CD4-positive, alpha-beta memory T cell (primary cell): ENCODE data around the gene ASPHD2. TPM values are rescaled to one million over a fixed set of nuclear protein-coding genes. Genes with fewer than 3 reads are reported as not detected.
A peak's percentile ranks its signal among the peaks of the same experiment; 100 is the strongest.

ENCODE experiments used
- CTCF ChIA-PET: fragments of 350-600 bp; sonication (Branson Sonifier 250); formaldehyde crosslinking; loops from one replicate; lab custom pipeline; 2021; ENCODE audit warnings: inconsistent platforms; ENCODE audit not compliant: partially characterized antibody; lab: Charles Lee
- POLR2A ChIA-PET: fragments of 350-600 bp; sonication (Branson Sonifier 250); formaldehyde crosslinking; loops from one replicate; lab custom pipeline; 2021; ENCODE audit not compliant: partially characterized antibody; lab: Charles Lee
- DNase-seq, 5 donors: peaks; one replicate each; pipeline versions ENCODE4 v3.0.0 to v3.0.0-alpha.2; 2020 to 2022; ENCODE audit warnings: mixed read lengths in 1 of 5
- H3K27ac ChIP-seq: one replicate; pipeline ENCODE4 v1.7.0; 2013; ENCODE audit warnings: low read depth, low read length
- H3K27me3 ChIP-seq: 2 replicates; pipeline ENCODE4 v1.7.0; 2013; ENCODE audit warnings: mild to moderate bottlenecking, low read length, moderate library complexity; ENCODE audit not compliant: insufficient read depth
- H3K36me3 ChIP-seq: 2 replicates; pipeline ENCODE4 v1.7.0; 2013; ENCODE audit warnings: mild to moderate bottlenecking, low read length, moderate library complexity; ENCODE audit not compliant: insufficient read depth
- H3K4me1 ChIP-seq: 2 replicates; pipeline ENCODE4 v1.7.0; 2013; ENCODE audit warnings: mild to moderate bottlenecking, low read length, moderate library complexity; ENCODE audit not compliant: insufficient read depth
- H3K4me3 ChIP-seq, 2 donors: one replicate each; pipeline ENCODE4 v1.7.0; 2013; ENCODE audit warnings: low read length in 2 of 2, mild to moderate bottlenecking in 1 of 2
- H3K9me3 ChIP-seq, 2 donors: one replicate each; pipeline ENCODE4 v1.7.0; 2013; ENCODE audit warnings: low read length in 2 of 2, control low read depth in 1 of 2; ENCODE audit not compliant: control insufficient read depth in 1 of 2
- H3K27ac Mint-ChIP-seq, 7 donors: one replicate each; pipeline ENCODE4 v1.8.0; 2020 to 2021; ENCODE audit warnings: mixed read lengths in 7 of 7, mild to moderate bottlenecking in 6 of 7, inconsistent platforms in 3 of 7, moderate library complexity in 3 of 7
- H3K27me3 Mint-ChIP-seq, 2 donors: one replicate each; pipeline ENCODE4 v1.8.0; 2020 to 2021; ENCODE audit warnings: mixed read lengths in 2 of 2
- H3K36me3 Mint-ChIP-seq, 2 donors: one replicate each; pipeline ENCODE4 v1.8.0; 2020 to 2021; ENCODE audit warnings: mixed read lengths in 2 of 2, inconsistent platforms in 1 of 2, mild to moderate bottlenecking in 1 of 2
- H3K4me1 Mint-ChIP-seq, 4 donors: one replicate each; pipeline ENCODE4 v1.8.0; 2020 to 2021; ENCODE audit warnings: mixed read lengths in 4 of 4, mild to moderate bottlenecking in 1 of 4
- H3K4me3 Mint-ChIP-seq, 8 donors: one replicate each; pipeline ENCODE4 v1.8.0; 2020 to 2021; ENCODE audit warnings: mixed read lengths in 8 of 8, mild to moderate bottlenecking in 7 of 8, moderate library complexity in 6 of 8, inconsistent platforms in 3 of 8
- H3K9me3 Mint-ChIP-seq, 8 donors: one replicate each; pipeline ENCODE4 v1.8.0; 2020 to 2021; ENCODE audit warnings: mixed read lengths in 8 of 8, mild to moderate bottlenecking in 5 of 8, inconsistent platforms in 3 of 8, moderate library complexity in 1 of 8
- intact Hi-C: fragments of 100-400 bp; cut with micrococcal nuclease; formaldehyde crosslinking; loops from one replicate; pipeline ENCODE4 v1.15.1; 2023
- polyA plus RNA-seq, 2 donors: library from polyadenylated mRNA; unstranded; fragments of 300-500 nt; fragmentation: Illumina TruSeq; gene quantifications; one replicate each; pipeline ENCODE4 v1.2.3, GENCODE V29; 2021
- total RNA-seq, 2 experiments: library from RNA; stranded (reverse); gene quantifications; one replicate each; pipeline ENCODE4 v1.2.3, GENCODE V29; 2021

Gene ASPHD2
- total RNA-seq (1 to 10 TPM; 4.0 to 4.1 TPM), polyA plus RNA-seq (1 to 10 TPM; 2.8 to 4.1 TPM)

- ChIA-PET CTCF (interaction anchor here (0.5 to 1.0 kb wide), 2 partner anchors 28 to 64 kb away, joined by 3 read pairs; no protein-coding TSS in a partner anchor), POLR2A (interaction anchor here (0.7 to 4.8 kb wide), 8 partner anchors 12 to 244 kb away, joined by 3 to 46 read pairs (median 4); partner anchors contain the start of genes HPS4, SRRD and TFIP11)
- peak within 1 kb of the TSS; percentile 64 to 87 for H3K4me3 ChIP-seq
- intact Hi-C loops = loop anchor here (1.0 to 5.0 kb wide), 4 partner anchors 54 to 244 kb away; partner anchors contain the start of genes HPS4, MIAT, SRRD and TPST2
- peaks cover 25% of the 10 kb centered on the region for H3K4me1 ChIP-seq
- H3K27me3 ChIP-seq = no peaks in the 10 kb centered on the region
- Mint-ChIP-seq H3K4me3 (peak within 1 kb of the TSS; percentile 94 to 100 (median 98)), H3K9me3 (peaks cover 0 to 6% (median under 1%) of the 10 kb centered on the region in 8 donors), H3K36me3 (peaks cover under 1 to 9% of the 10 kb centered on the region in 2 donors), H3K4me1 (peaks cover 18 to 37% (median 26%) of the 10 kb centered on the region in 4 donors), H3K27ac (peak within 1 kb of the TSS; percentile 87 to 100 (median 99)), H3K27me3 (peaks cover 0 to 2% of the 10 kb centered on the region in 2 donors)
- no peaks in the 10 kb centered on the region for H3K36me3 ChIP-seq
- peak within 1 kb of the TSS; percentile 89 for H3K27ac ChIP-seq
- DNase-seq = peak; percentile 81 to 86 (median 83)
- no peaks in the 10 kb centered on the region for H3K9me3 ChIP-seq
Observed at GRCh38 chr22:26428515-26429457, at the start of gene ASPHD2. Gene ASPHD2, plus strand, starts transcription at chr22:26429260. Its CDS starts 4,356 bp downstream, at chr22:26433616.

GRCh38 chr22:26380072-26380830 is 48.8 kb upstream of the ASPHD2 start:
- intact Hi-C loops = no loop called here
- Mint-ChIP-seq H3K4me1 (peaks cover 4 to 7% (median 5%) of the 10 kb centered on the region in 4 donors), H3K36me3 (no peaks in the 10 kb centered on the region), H3K27ac (peak overlapping the region in 1 of 7 donors; percentile 1), H3K27me3 (peaks cover 34 to 49% of the 10 kb centered on the region in 2 donors), H3K9me3 (peaks cover 0 to 11% (median 3%) of the 10 kb centered on the region in 8 donors), H3K4me3 (no peak overlapping the region)
- Histone ChIP-seq H3K27ac (no peak overlapping the region), H3K36me3 (no peaks in the 10 kb centered on the region), H3K27me3 (peaks cover under 1% of the 10 kb centered on the region), H3K4me1 (peaks cover 6% of the 10 kb centered on the region), H3K4me3 (no peak overlapping the region), H3K9me3 (no peaks in the 10 kb centered on the region)
- ChIA-PET POLR2A (no interaction called here), CTCF (interaction anchor here (1.1 to 1.5 kb wide), 4 partner anchors 11 to 81 kb away, joined by 3 to 8 read pairs (median 4); no protein-coding TSS in a partner anchor)
- DNase-seq = no peak

- peaks cover 0 to under 1% (median under 1%) of the 10 kb centered on the region in 4 donors for H3K4me1 Mint-ChIP-seq
- intact Hi-C loops = no loop called here
- Histone ChIP-seq H3K4me1 (no peaks in the 10 kb centered on the region), H3K36me3 (no peaks in the 10 kb centered on the region), H3K27ac (no peak overlapping the region), H3K4me3 (no peak overlapping the region), H3K27me3 (peaks cover 5% of the 10 kb centered on the region), H3K9me3 (no peaks in the 10 kb centered on the region)
- peaks cover 0 to 11% (median 3%) of the 10 kb centered on the region in 8 donors for H3K9me3 Mint-ChIP-seq
- no peak overlapping the region for H3K27ac Mint-ChIP-seq
- peaks cover 34 to 40% of the 10 kb centered on the region in 2 donors for H3K27me3 Mint-ChIP-seq
- H3K4me3 Mint-ChIP-seq = no peak overlapping the region
- ChIA-PET POLR2A (no interaction called here), CTCF (interaction anchor here (0.7 to 1.2 kb wide), 2 partner anchors 80 to 1503 kb away, joined by 3 read pairs; no protein-coding TSS in a partner anchor)
- no peaks in the 10 kb centered on the region for H3K36me3 Mint-ChIP-seq
- DNase-seq = no peak
Observed at GRCh38 chr22:26382782-26383181, 46.3 kb upstream of the ASPHD2 start.

- intact Hi-C loops = no loop called here
- H3K36me3 ChIP-seq = no peaks in the 10 kb centered on the region
- H3K27me3 Mint-ChIP-seq = peaks cover 30 to 44% of the 10 kb centered on the region in 2 donors
- no peak overlapping the region for H3K27ac Mint-ChIP-seq
- no peaks in the 10 kb centered on the region for H3K4me1 ChIP-seq
- ChIA-PET CTCF (interaction anchor here (6.5 kb wide), 1 partner anchor 18 kb away, joined by 39 read pairs; no protein-coding TSS in a partner anchor), POLR2A (no interaction called here)
- peaks cover 5% of the 10 kb centered on the region for H3K27me3 ChIP-seq
- H3K4me3 Mint-ChIP-seq = no peak overlapping the region
- H3K4me1 Mint-ChIP-seq = no peaks in the 10 kb centered on the region
- H3K27ac ChIP-seq = no peak overlapping the region
- no peaks in the 10 kb centered on the region for H3K9me3 ChIP-seq
- no peak for DNase-seq
- H3K9me3 Mint-ChIP-seq = peaks cover 0 to 6% (median under 1%) of the 10 kb centered on the region in 8 donors
- H3K36me3 Mint-ChIP-seq = no peaks in the 10 kb centered on the region
- no peak overlapping the region for H3K4me3 ChIP-seq
Observed at GRCh38 chr22:26383968-26384556, 45.0 kb upstream of the ASPHD2 start.

- Histone ChIP-seq H3K4me3 (no peak overlapping the region), H3K27ac (no peak overlapping the region), H3K27me3 (peaks cover 5% of the 10 kb centered on the region), H3K36me3 (no peaks in the 10 kb centered on the region), H3K4me1 (no peaks in the 10 kb centered on the region), H3K9me3 (no peaks in the 10 kb centered on the region)
- Mint-ChIP-seq H3K27me3 (peaks cover 24 to 42% of the 10 kb centered on the region in 2 donors), H3K36me3 (no peaks in the 10 kb centered on the region), H3K27ac (no peak overlapping the region), H3K4me3 (no peak overlapping the region), H3K4me1 (no peaks in the 10 kb centered on the region), H3K9me3 (no peaks in the 10 kb centered on the region)
- intact Hi-C loops = no loop called here
- ChIA-PET CTCF (interaction anchor here (6.5 kb wide), 1 partner anchor 20 kb away, joined by 39 read pairs; no protein-coding TSS in a partner anchor), POLR2A (no interaction called here)
- DNase-seq = no peak
Observed at GRCh38 chr22:26385164-26385563, 43.9 kb upstream of the ASPHD2 start.

GRCh38 chr22:26389125-26389524 is 39.9 kb upstream of the ASPHD2 start:
- Mint-ChIP-seq H3K36me3 (no peaks in the 10 kb centered on the region), H3K9me3 (no peaks in the 10 kb centered on the region), H3K4me1 (no peaks in the 10 kb centered on the region), H3K27ac (no peak overlapping the region), H3K27me3 (peaks cover 16 to 36% of the 10 kb centered on the region in 2 donors), H3K4me3 (no peak overlapping the region)
- Histone ChIP-seq H3K36me3 (no peaks in the 10 kb centered on the region), H3K9me3 (no peaks in the 10 kb centered on the region), H3K4me3 (no peak overlapping the region), H3K27me3 (peaks cover 5% of the 10 kb centered on the region), H3K4me1 (no peaks in the 10 kb centered on the region), H3K27ac (no peak overlapping the region)
- ChIA-PET POLR2A (no interaction called here), CTCF (interaction anchor here (0.6 to 6.5 kb wide), 4 partner anchors 9 to 72 kb away, joined by 3 to 39 read pairs (median 7); no protein-coding TSS in a partner anchor)
- no peak for DNase-seq
- intact Hi-C loops = no loop called here
